ENCODE data around the gene NXT1. TPM values are rescaled to one million over a fixed set of nuclear protein-coding genes. Genes with fewer than 3 reads are reported as not detected.

NXT1 gene
- total and polyA plus RNA-seq, 2 of the 4 experiments (the other 2 are of a cell fraction), result 23.6 to 25.5 TPM

Small RNA genes within 50 kb of the gene (microRNA-seq; reads per million reads assigned to microRNA genes)
- not detected for gene RNA5SP479 (ENCODE audit: insufficient read depth, insufficient read length)

Small RNA genes within 50 kb of the gene (small RNA-seq; reads per million reads assigned to genes)
- gene RNA5SP479, result 0 reads per million in 5 experiments

Other genes with a start within 250 kb of the NXT1 start
- gene GZF1, start 11.4 kb downstream of the NXT1 start, total RNA-seq (2012; rRNA removed), result 23.7 and 30.3 TPM in 2 replicates
- 24.7 and 25.7 TPM in 2 replicates for gene GZF1, start 11.4 kb downstream of the NXT1 start, polyA plus RNA-seq (2012; rRNA removed)
- gene NAPB, start 70.7 kb downstream of the NXT1 start, total RNA-seq (2012; rRNA removed), result 3.9 and 5.2 TPM in 2 replicates
- gene NAPB, start 70.7 kb downstream of the NXT1 start, polyA plus RNA-seq (2012; rRNA removed), result 2.8 and 4.4 TPM in 2 replicates
- gene CSTL1, start 88.9 kb downstream of the NXT1 start, total RNA-seq (2012; rRNA removed), result not detected in 2 replicates
- not detected in 2 replicates for gene CSTL1, start 88.9 kb downstream of the NXT1 start, polyA plus RNA-seq (2012; rRNA removed)
- not detected in 2 replicates for gene CST11, start 102.1 kb downstream of the NXT1 start, total RNA-seq (2012; rRNA removed)
- not detected in 2 replicates for gene CST11, start 102.1 kb downstream of the NXT1 start, polyA plus RNA-seq (2012; rRNA removed)
- gene CST8, start 140.3 kb downstream of the NXT1 start, total RNA-seq (2012; rRNA removed), result not detected in 2 replicates
- not detected in 2 replicates for gene CST8, start 140.3 kb downstream of the NXT1 start, polyA plus RNA-seq (2012; rRNA removed)
- gene CST9L, start 217.7 kb downstream of the NXT1 start, total RNA-seq (2012; rRNA removed), result not detected in 2 replicates
- not detected in 2 replicates for gene CST9L, start 217.7 kb downstream of the NXT1 start, polyA plus RNA-seq (2012; rRNA removed)

Data from IMR-90 (cell line).